G401 (cell line): ENCODE data around the gene YPEL2. TPM values are rescaled to one million over a fixed set of nuclear protein-coding genes. Genes with fewer than 3 reads are reported as not detected.
"Not testable (repeated sequence)": the region's sequence is repeated elsewhere in the genome, so short reads cannot be mapped to it uniquely, and the experiment has no call there.

ENCODE experiments used
- DNase-seq: peaks from one replicate; pipeline ENCODE4 v3.0.0-alpha.2; 2015; ENCODE audit warnings: low spot score
- in situ Hi-C: cut with HindIII; loops from 2 replicates; pipeline ENCODE4 v1.10.0; 2016; ENCODE audit warnings: low sequenced_read_pairs, mixed read lengths
- total RNA-seq: library from RNA; depleted of rRNA; stranded (reverse); fragments of >200 nt; shearing (Covaris generic); gene quantifications from 2 replicates; pipeline ENCODE4 v1.2.3, GENCODE V29; 2014

Gene YPEL2
- total RNA-seq, 1 experiment from 2014 or later, result 7.0 TPM

DNA sequence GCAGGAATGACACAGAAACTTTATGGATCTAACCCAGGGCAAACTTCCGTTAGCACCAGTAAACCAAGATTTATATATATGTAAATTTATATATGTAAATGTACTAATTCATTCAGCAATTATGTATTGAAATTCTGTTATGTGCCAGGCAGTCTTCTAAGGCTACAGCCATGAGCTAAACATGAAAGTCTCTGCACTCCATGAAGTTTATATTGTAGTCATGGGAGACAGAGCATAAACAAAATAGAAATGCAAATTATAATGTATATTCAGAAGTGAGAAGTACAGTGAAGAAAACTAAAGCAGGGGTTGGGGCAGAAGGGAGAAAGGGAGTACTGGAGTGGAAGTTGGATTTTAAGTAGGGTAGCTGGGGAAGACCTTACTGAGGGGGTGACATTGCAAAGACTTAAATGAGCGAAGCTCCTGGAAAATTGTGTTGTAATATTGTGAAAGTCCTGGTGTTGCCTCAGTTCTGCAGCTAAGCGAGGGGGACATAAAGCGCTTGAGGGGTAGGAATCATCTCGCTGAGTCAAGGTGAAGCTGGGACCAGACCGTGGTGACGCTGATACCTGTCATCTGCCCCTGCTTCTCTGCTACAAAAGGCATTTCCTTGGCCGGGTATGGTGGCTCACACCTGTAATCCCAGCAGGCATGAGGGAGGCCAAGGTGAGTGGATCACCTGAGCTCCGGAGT, 64.8 kb downstream of the YPEL2 start:
- in situ Hi-C loops, result no loop called here
- no peak for DNase-seq

DNA sequence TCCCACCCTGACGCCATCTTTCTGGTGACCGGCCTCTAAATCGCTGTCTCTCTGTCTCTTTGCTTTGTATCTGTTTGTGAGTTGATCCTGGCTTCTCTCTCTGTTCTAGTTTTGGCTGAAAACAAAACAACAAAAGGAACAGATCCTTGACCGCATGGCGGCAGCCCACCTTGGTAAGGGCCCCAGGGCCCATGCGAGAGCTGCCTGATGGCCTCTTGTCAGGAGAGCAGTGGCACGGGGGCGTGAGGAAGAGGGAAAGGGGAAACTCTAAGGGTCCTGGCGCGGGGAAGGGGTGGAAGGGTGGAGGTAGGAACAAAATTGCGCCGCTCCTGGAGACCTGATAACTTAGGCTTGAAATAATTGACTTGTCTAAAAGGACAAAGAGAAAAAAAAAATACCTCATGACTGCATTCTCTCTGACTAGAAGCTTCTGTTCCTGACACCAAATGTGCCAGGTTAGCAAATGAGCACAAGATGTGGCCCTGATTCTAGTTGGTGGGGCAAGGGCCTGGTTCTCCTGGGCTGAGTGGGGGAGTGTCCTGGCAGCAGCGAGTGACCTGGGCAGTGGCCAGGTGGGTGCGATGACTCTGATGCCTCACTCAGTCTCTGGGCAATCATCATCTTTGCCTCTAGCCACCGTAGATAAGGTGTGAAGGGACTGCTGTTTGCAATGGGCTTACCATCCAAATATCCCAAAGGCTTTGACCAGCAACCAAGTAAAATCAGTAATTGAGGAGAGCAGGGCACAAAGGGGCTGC, 66.0 kb downstream of the YPEL2 start:
- DNase-seq, result no peak
- in situ Hi-C loops, result no loop called here

DNA sequence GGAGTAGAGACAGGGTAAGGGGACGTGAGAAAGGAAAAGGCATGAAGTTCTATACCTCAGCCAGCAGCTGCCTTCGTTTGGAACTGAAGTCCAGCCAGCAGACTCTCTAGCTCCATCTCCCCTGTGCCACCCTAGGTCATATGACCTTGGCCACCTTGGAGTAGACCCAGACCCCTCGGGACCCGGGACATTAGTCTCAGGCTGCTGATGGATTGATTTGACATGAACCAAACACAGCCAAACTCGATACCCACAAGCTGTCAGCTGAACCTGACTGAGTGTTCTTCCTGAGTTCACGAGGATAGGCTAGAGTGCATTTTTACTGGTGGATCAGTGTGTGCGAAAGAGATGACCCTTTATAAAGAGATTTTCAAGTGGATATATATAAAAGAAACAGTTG, 68.5 kb downstream of the YPEL2 start:
- peak; percentile 52 for DNase-seq
- in situ Hi-C loops, result no loop called here

DNA sequence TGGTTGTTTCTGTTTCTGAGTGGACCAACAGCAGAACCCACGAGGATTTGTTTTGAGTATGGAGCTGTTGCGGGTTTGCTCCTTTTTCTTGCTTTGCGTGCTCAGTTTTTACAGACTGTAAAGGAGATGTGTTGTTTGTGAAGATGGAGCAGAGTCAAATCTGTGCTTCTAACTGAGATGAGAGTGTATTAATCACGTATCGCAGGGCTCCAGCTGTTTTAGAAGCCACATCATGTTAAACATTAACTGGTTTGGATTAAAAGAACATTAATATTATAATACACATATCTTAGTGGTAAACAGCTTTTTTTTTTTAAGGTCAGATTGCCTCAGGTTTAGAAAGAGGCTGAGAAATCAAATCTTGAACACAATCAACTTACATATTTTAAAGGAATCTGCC, 69.4 kb downstream of the YPEL2 start:
- in situ Hi-C loops, result no loop called here

DNA sequence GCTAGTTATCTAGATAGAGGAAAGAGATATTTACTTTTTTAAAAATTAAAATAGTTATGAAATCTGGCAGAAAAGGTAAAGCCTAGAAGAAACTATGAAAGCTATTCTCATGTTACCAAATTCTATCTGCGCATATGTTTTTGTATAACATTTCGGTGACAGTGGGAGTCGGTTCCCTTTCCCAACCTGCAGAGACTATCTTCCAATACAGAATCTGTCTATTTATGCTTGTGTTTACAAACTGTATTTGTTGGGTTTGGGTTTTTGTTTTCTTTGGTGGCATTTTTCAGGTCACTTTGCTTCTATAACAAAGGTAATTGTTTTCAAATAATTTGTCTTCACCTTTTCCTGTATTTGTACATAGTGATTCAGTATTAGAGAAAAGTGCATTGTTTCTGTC, 69.8 kb downstream of the YPEL2 start:
- in situ Hi-C loops, result no loop called here
- peak; percentile 51 for DNase-seq

More for the DNA sequence above, 69.4 kb downstream of the YPEL2 start:
- DNase-seq, result peak; percentile 51

DNA sequence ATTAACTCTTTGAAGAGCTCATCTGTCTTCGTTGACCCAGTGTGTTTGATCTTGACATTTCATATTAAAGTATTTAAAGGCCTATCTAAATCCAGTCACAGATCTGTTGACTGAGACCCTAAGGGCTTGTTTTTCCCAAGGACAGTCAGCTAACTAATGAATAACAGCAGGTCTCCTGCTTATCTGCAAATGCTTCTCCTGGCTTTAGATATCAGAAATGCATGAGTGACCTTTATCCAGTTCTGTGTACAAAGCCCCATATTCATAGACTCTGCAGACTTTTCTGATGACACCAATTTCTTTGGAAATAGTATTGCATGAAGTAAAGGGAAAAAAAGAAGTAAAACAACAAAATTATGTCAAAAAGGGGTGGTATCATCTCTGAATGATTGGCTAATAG, 70.3 kb downstream of the YPEL2 start:
- peak; percentile 59 for DNase-seq
- in situ Hi-C loops, result no loop called here

DNA sequence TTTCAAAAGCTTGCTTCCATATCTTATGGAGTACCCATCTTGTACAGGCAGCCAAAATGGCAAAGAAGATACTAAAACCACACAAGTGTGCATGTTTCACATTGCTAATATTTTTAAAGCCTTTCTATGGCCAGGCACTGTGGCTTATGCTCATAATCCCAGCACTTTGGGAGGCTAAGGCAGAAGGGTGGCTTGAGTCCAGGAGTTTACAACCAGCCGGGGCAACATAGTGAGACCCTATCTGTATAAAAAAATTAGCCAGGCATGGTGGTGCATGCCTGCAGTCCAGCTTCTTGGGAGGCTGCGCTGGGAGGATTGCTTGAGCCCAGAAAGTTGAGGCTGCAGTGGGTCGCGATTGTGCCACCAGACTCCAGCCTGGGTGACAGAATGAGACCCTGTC, 71.3 kb downstream of the YPEL2 start:
- in situ Hi-C loops, result no loop called here

DNA sequence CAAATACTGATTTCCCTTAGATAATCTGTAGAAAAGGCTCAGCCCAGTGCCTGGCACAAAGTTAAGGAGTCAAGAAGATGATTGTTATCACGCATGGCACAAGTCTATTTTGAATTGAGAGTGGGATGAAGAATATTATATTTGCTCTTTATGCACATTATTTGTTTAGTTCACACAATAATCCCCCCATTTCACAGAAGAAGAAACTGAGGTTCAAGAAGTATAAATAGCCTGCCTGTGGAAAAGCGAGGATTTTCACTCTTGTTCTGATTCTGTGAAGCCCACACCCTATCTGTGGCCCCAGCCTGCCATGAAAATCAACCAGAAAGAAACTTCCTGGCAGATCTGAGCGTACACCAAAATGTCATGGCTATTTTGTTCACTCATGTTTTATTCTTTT, 73.0 kb downstream of the YPEL2 start:
- no peak for DNase-seq
- in situ Hi-C loops, result no loop called here

More for the DNA sequence above, 71.3 kb downstream of the YPEL2 start:
- no peak for DNase-seq

DNA sequence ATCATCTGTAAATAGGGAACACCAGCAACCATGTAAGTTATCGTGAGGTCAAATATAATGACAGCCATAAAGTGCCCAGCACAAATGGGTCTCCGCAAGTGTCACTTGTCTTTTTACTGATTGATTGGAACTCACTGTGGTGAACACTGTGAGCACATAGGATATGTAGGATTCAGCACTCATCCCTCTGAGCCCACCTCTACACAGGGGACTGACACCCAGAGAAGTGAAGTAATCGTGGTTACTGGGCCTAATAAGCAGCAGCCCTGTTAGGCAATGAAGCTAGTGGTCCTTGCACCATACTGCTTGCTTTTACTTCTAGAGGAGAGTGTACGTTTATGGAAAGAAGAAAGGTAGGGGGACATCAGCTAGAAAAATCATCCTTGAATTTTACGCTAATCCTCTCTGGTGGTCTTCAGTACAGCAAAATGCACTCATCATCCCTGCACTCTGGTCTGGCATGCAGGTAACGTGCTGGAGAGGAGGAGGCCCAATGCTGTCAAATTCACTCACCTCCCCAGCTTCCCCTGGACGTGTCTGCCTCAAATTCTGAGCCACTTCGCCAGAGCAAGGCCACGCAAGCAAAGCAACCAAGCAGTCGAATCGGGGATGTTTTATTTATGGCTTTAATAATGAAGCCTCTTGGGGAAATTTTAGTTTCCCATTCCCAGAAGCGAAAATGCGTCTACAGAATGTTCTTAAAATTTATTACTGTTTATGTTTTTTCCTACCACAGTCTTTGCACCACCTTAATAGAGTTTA, 74.7 kb downstream of the YPEL2 start:
- in situ Hi-C loops, result no loop called here
- DNase-seq, result no peak

DNA sequence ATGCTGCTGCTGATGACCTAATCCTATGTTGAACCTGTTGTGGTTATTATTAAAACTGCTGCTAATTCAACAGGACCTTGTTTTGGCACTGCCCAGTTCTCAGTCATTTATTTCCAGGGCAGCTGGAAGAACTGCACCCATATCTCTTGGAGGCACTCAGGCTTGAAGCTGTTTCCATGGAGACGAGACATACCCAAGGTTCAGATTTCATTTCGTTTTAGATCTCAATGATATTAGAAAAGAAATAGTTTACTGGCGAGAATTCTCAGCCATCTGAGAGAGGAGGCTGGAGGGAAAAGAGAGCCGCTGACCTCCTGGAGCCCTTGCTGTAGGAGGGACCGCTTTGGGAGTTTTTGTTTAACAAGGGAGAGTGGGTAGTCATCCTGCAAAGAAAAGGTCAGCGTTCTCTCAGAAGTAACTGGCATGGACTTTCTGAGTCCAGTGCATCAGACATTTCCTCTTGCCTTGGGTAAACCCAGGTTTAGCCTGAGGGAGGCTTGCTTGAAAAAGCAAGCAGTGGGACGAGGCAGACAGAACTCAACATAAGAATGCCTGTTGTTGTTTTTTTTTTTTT, 75.4 kb downstream of the YPEL2 start:
- DNase-seq, result no peak
- in situ Hi-C loops, result no loop called here

- DNase-seq, result no peak
- in situ Hi-C loops, result no loop called here
Measured at GRCh38 chr17:59409336-59410048, 78.0 kb downstream of the YPEL2 start.

DNA sequence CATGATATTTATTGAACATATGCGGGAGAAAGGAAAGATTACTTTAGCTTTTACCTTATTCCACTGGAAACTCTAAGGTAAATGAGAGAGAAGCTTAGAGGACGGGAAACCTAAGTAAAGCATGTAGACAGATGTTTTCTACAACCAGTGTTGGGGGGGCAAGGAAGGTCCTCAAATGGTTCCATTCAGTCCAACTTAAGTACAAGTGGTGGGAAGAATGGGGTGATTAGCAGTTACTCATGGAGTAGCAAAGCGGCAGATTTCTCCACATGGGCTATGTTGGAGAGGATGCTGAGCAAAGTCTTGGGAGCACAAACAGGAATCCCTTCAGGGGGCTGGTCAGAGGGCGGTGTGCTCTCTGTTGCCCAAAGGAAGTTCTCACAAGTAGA, 78.6 kb downstream of the YPEL2 start:
- in situ Hi-C loops, result no loop called here
- no peak for DNase-seq

DNA sequence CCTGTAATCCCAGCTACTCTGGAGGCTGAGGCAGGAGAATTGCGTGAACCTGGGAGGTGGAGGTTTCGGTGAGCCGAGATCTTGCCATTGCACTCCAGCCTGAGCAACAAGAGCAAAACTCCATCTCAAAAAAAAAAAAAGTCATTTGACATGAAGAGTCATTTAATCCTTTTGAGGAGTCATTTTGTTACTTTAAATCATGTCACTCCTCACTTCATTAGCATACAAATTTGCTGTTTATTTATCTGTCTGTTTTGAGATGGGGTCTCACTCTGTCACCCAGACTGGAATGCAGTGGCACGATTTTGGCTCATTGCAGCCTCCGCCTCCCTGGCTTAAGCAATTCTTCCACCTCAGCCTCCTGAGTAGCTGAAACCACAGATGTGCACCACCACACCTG, 81.0 kb downstream of the YPEL2 start:
- DNase-seq, result not testable (repeated sequence)

GRCh38 chr17:59413014-59413766, 81.7 kb downstream of the YPEL2 start:
- peak; percentile 61 for DNase-seq
- in situ Hi-C loops, result no loop called here

More for the DNA sequence above, 81.0 kb downstream of the YPEL2 start:
- in situ Hi-C loops, result not testable (repeated sequence)

- in situ Hi-C loops, result no loop called here
- no peak for DNase-seq
Measured at GRCh38 chr17:59415397-59415796, 83.9 kb downstream of the YPEL2 start.

- in situ Hi-C loops, result no loop called here
Measured at GRCh38 chr17:59416184-59416583, 84.7 kb downstream of the YPEL2 start.

DNA sequence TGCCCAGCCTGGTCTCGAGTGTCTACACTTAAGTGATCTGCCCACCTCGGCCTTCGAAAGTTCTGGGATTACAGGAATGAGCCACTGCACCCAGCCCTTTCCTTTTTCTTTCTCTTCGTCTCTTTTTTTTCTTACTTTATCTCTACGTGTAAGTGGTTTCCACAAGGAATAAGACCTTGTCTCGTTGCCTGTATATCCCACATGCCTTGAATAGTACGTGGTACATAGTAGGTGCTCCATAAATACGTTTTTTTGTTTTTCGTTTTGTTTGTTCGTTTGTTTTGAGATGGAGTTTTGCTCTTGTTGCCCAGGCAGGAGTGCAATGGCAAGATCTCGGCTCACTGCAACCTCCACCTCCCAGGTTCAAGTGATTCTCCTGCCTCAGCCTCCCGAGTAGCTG, 86.0 kb downstream of the YPEL2 start:
- no peak for DNase-seq
- in situ Hi-C loops, result no loop called here

More at GRCh38 chr17:59416184-59416583, 84.7 kb downstream of the YPEL2 start:
- DNase-seq, result no peak

- peak; percentile 60 for DNase-seq
- in situ Hi-C loops, result no loop called here
Measured at GRCh38 chr17:59418732-59419166, 87.3 kb downstream of the YPEL2 start.
